Lower leg skin (tissue), 3 donors: ENCODE results near the gene MT1B.

Source experiments
- POLR2A ChIP-seq, 2 donors: fragments of 450-650 bp; IDR thresholded peaks; one replicate each; pipeline ENCODE4 v1.6.1; 2016 to 2017; ENCODE audit warnings: antibody characterized with exemption in 2 of 2, mild to moderate bottlenecking in 1 of 2, moderate library complexity in 1 of 2
- TF ChIP-seq, protein P1 (sequence below), 3 donors: fragments of 450-650 bp; IDR thresholded peaks; one replicate each; pipeline ENCODE4 v1.5.1; 2016; ENCODE audit warnings: antibody characterized with exemption in 3 of 3, mild to moderate bottlenecking in 3 of 3, moderate library complexity in 2 of 3

DNA sequence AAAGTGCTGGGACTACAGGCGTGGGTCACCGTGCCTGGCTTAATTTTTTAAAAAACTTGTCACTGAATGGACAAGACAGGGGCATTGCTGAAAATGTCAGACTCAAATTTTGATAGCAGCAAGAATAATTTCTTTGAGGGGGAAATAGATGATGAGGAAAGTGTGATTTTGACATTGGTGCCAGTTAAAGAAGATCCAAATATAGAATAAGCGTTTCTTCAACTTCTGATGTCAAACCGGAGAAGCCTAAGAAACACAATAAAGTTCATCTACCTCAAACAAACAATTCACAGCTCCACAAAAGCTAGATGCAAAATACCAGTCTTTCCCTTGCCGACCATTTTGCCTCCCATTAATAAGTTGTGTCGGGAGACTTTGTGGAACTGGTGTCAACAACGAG lies 35.1 kb downstream of the MT1B start:
- TF ChIP-seq, protein P1, sequence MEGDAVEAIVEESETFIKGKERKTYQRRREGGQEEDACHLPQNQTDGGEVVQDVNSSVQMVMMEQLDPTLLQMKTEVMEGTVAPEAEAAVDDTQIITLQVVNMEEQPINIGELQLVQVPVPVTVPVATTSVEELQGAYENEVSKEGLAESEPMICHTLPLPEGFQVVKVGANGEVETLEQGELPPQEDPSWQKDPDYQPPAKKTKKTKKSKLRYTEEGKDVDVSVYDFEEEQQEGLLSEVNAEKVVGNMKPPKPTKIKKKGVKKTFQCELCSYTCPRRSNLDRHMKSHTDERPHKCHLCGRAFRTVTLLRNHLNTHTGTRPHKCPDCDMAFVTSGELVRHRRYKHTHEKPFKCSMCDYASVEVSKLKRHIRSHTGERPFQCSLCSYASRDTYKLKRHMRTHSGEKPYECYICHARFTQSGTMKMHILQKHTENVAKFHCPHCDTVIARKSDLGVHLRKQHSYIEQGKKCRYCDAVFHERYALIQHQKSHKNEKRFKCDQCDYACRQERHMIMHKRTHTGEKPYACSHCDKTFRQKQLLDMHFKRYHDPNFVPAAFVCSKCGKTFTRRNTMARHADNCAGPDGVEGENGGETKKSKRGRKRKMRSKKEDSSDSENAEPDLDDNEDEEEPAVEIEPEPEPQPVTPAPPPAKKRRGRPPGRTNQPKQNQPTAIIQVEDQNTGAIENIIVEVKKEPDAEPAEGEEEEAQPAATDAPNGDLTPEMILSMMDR (IDR thresholded peaks at IDR 0.05): no peak
- no peak for TF ChIP-seq POLR2A (IDR thresholded peaks at IDR 0.05)
